Activated T-cell treated with anti-CD3 and anti-CD28 coated beads, Interleukin-2, amount 50 U/mL, for 72 hours (primary cell): ENCODE measurements around the gene WNK1. TPM values are rescaled to one million over a fixed set of nuclear protein-coding genes. Genes with fewer than 3 reads are reported as not detected.
A peak's percentile ranks its signal among the peaks of the same experiment; 100 is the strongest.
"Not testable (repeated sequence)": the region's sequence is repeated elsewhere in the genome, so short reads cannot be mapped to it uniquely, and the experiment has no call there.

ENCODE experiments used
- ATAC-seq, 2 donors: fragments of 150-1000 bp; cut with Tn5 transposase; replicated peaks in 1 of 2; 2 replicates each; pipeline ENCODE4 v1.10.0; 2021; ENCODE audit warnings: moderate library complexity in 2 of 2, mild to moderate bottlenecking in 1 of 2
- DNase-seq, 2 donors: peaks; one replicate each; pipeline ENCODE4 v3.0.0; 2021 to 2022; ENCODE audit warnings: mixed read lengths in 1 of 2
- H3K27ac Mint-ChIP-seq: one replicate; pipeline ENCODE4 v1.8.0; 2022; ENCODE audit warnings: mild to moderate bottlenecking, moderate library complexity, mixed read lengths
- H3K27me3 Mint-ChIP-seq: one replicate; pipeline ENCODE4 v1.8.0; 2022; ENCODE audit warnings: low read depth, mixed read lengths
- H3K36me3 Mint-ChIP-seq, 2 donors: one replicate each; pipeline ENCODE4 v1.8.0; 2022; ENCODE audit warnings: mixed read lengths in 2 of 2, mild to moderate bottlenecking in 1 of 2; ENCODE audit not compliant: insufficient read depth in 2 of 2
- H3K4me1 Mint-ChIP-seq: one replicate; pipeline ENCODE4 v1.8.0; 2022; ENCODE audit warnings: low read depth, mixed read lengths
- H3K4me3 Mint-ChIP-seq, 2 donors: one replicate each; pipeline ENCODE4 v1.8.0; 2022; ENCODE audit warnings: mild to moderate bottlenecking in 2 of 2, mixed read lengths in 2 of 2, moderate library complexity in 2 of 2
- H3K9me3 Mint-ChIP-seq, 2 donors: one replicate each; pipeline ENCODE4 v1.8.0; 2022; ENCODE audit warnings: mixed read lengths in 2 of 2
- total RNA-seq, 2 donors: library from RNA; stranded (reverse); gene quantifications; one replicate each; pipeline ENCODE4 v1.2.3, GENCODE V29; 2022

The WNK1 gene
- total RNA-seq, 2 donors from 2014 or later = 177 to 213 TPM

GRCh38 chr12:775973-776771, 23.8 kb downstream of the WNK1 start:
- not testable (repeated sequence) for DNase-seq, H3K9me3 Mint-ChIP-seq, H3K36me3 Mint-ChIP-seq, H3K27me3 Mint-ChIP-seq, ATAC-seq
- H3K4me1 Mint-ChIP-seq = peaks cover 93% of the 10 kb centered on the region
- H3K4me3 Mint-ChIP-seq = peak overlapping the region; percentile 12 to 65
- H3K27ac Mint-ChIP-seq = peak overlapping the region; percentile 64

- H3K9me3 Mint-ChIP-seq, DNase-seq, H3K27me3 Mint-ChIP-seq, H3K36me3 Mint-ChIP-seq: not testable (repeated sequence)
- ATAC-seq = peak in 1 of 2 donors; percentile 39
- Mint-ChIP-seq H3K4me3 (peak overlapping the region in 1 of 2 donors; percentile 62), H3K4me1 (peaks cover 90% of the 10 kb centered on the region), H3K27ac (peak overlapping the region; percentile 86)
These were observed 24.5 kb downstream of the WNK1 start for GRCh38 chr12:776772-777373.

GRCh38 chr12:777550-778047, 25.2 kb downstream of the WNK1 start:
- DNase-seq (no peak), ATAC-seq (no peak)
- H3K4me3 Mint-ChIP-seq = peak overlapping the region in 1 of 2 donors; percentile 45
- H3K27me3 Mint-ChIP-seq = no peaks in the 10 kb centered on the region
- H3K9me3 Mint-ChIP-seq = no peaks in the 10 kb centered on the region
- H3K27ac Mint-ChIP-seq = peak overlapping the region; percentile 87
- peaks cover 0 to 4% of the 10 kb centered on the region in 2 donors for H3K36me3 Mint-ChIP-seq
- peaks cover 92% of the 10 kb centered on the region for H3K4me1 Mint-ChIP-seq

DNA sequence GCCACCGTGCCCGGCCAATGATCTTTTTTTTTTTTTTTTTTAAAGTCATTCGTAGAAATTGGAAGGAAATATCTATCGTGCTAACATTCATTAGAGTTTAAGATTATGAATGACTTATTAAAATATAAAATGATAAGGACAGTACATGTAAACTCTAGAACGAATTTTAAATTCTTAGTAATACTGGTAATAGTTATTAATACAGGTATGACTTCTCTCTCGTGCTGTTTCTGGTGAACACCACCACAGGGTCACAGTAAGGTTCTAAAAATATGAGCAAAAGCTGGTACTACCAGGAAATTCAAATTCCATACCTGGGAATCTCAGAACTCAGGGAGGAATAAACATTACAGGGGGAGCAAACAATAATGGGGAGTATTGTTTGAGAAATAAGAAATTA, 26.2 kb downstream of the WNK1 start:
- H3K27ac Mint-ChIP-seq = peak overlapping the region; percentile 87
- peaks cover 0 to 4% of the 10 kb centered on the region in 2 donors for H3K36me3 Mint-ChIP-seq
- H3K9me3 Mint-ChIP-seq = no peaks in the 10 kb centered on the region
- H3K27me3 Mint-ChIP-seq = no peaks in the 10 kb centered on the region
- H3K4me1 Mint-ChIP-seq = peaks cover 83% of the 10 kb centered on the region
- no peak for ATAC-seq
- H3K4me3 Mint-ChIP-seq = peak overlapping the region; percentile 87 to 92
- no peak for DNase-seq

- Mint-ChIP-seq H3K9me3 (no peaks in the 10 kb centered on the region), H3K27me3 (no peaks in the 10 kb centered on the region), H3K4me1 (peaks cover 79% of the 10 kb centered on the region), H3K4me3 (peak overlapping the region; percentile 87 to 92), H3K36me3 (peaks cover 0 to 4% of the 10 kb centered on the region in 2 donors), H3K27ac (peak overlapping the region; percentile 97)
- ATAC-seq (peak; percentile 27 to 49), DNase-seq (no peak)
These were observed 27.7 kb downstream of the WNK1 start for GRCh38 chr12:779745-780734.

GRCh38 chr12:780750-781379, 28.5 kb downstream of the WNK1 start:
- peak overlapping the region; percentile 20 to 92 for H3K4me3 Mint-ChIP-seq
- ATAC-seq (peak; percentile 74 to 79), DNase-seq (no peak)
- peaks cover 78% of the 10 kb centered on the region for H3K4me1 Mint-ChIP-seq
- H3K27ac Mint-ChIP-seq = peak overlapping the region; percentile 97
- peaks cover 0 to 5% of the 10 kb centered on the region in 2 donors for H3K36me3 Mint-ChIP-seq
- no peaks in the 10 kb centered on the region for H3K27me3 Mint-ChIP-seq
- H3K9me3 Mint-ChIP-seq = no peaks in the 10 kb centered on the region

GRCh38 chr12:785706-786105, 33.3 kb downstream of the WNK1 start:
- H3K27me3 Mint-ChIP-seq = no peaks in the 10 kb centered on the region
- peaks cover 67% of the 10 kb centered on the region for H3K4me1 Mint-ChIP-seq
- ATAC-seq (no peak), DNase-seq (no peak)
- H3K27ac Mint-ChIP-seq = no peak overlapping the region
- no peaks in the 10 kb centered on the region for H3K9me3 Mint-ChIP-seq
- H3K36me3 Mint-ChIP-seq = peaks cover 0 to 1% of the 10 kb centered on the region in 2 donors
- no peak overlapping the region for H3K4me3 Mint-ChIP-seq

DNA sequence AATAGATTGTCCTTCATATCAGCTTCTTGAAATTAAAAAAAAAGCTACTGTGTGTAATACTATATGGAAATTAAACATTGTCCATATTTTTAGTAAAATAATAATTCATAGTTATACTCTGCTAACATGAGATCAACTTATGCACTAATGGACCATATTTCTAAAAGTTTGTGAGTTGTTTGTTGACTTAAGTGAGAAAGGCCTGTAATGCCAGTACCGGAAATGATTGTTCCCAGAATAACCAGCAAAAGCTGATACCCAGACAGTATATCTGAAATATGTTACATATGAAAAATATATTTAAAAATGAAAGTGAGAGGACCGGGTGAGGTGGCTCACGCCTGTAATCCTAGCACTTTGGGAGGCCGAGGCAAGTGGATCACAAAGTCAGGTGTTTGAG, 35.9 kb downstream of the WNK1 start:
- Mint-ChIP-seq H3K27me3 (no peaks in the 10 kb centered on the region), H3K4me1 (peaks cover 74% of the 10 kb centered on the region), H3K27ac (peak overlapping the region; percentile 40), H3K9me3 (no peaks in the 10 kb centered on the region), H3K4me3 (peak overlapping the region in 1 of 2 donors; percentile 32), H3K36me3 (peaks cover 0 to 4% of the 10 kb centered on the region in 2 donors)
- DNase-seq = no peak
- no peak for ATAC-seq

DNA sequence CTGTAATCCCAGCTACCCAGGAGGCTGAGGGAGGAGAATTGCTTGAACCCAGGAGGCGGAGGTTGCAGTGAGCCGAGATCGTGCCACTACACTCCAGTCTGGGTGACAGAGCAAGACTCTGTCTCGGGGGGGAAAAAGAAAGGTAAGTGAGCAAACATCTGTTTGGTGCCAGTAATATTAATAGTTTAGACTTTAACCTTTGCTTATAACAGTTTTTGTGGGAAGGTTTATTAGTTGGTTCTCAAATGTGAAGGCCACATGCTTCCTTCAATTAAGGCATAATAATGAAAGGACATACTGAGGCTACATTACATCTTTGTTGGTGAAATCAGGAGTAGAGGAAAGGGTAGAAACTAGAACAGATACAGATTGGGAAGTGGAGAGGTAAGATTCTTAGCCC, 36.4 kb downstream of the WNK1 start:
- DNase-seq, ATAC-seq, H3K27me3 Mint-ChIP-seq, H3K36me3 Mint-ChIP-seq, H3K9me3 Mint-ChIP-seq: not testable (repeated sequence)
- Mint-ChIP-seq H3K4me3 (peak overlapping the region in 1 of 2 donors; percentile 32), H3K4me1 (peaks cover 79% of the 10 kb centered on the region), H3K27ac (peak overlapping the region; percentile 40)

GRCh38 chr12:789852-790563, 37.6 kb downstream of the WNK1 start:
- no peaks in the 10 kb centered on the region for H3K9me3 Mint-ChIP-seq
- H3K4me1 Mint-ChIP-seq = peaks cover 85% of the 10 kb centered on the region
- H3K27me3 Mint-ChIP-seq = no peaks in the 10 kb centered on the region
- H3K27ac Mint-ChIP-seq = peak overlapping the region; percentile 58
- peak; percentile 25 to 59 for ATAC-seq
- H3K4me3 Mint-ChIP-seq = peak overlapping the region in 1 of 2 donors; percentile 69
- H3K36me3 Mint-ChIP-seq = peaks cover 0 to 4% of the 10 kb centered on the region in 2 donors
- DNase-seq = no peak

GRCh38 chr12:790608-791007, 38.2 kb downstream of the WNK1 start:
- ATAC-seq (no peak), DNase-seq (no peak)
- peak overlapping the region; percentile 43 for H3K27ac Mint-ChIP-seq
- no peaks in the 10 kb centered on the region for H3K9me3 Mint-ChIP-seq
- H3K36me3 Mint-ChIP-seq = peaks cover 0 to 4% of the 10 kb centered on the region in 2 donors
- H3K4me1 Mint-ChIP-seq = peaks cover 86% of the 10 kb centered on the region
- peak overlapping the region in 1 of 2 donors; percentile 52 for H3K4me3 Mint-ChIP-seq
- no peaks in the 10 kb centered on the region for H3K27me3 Mint-ChIP-seq

DNA sequence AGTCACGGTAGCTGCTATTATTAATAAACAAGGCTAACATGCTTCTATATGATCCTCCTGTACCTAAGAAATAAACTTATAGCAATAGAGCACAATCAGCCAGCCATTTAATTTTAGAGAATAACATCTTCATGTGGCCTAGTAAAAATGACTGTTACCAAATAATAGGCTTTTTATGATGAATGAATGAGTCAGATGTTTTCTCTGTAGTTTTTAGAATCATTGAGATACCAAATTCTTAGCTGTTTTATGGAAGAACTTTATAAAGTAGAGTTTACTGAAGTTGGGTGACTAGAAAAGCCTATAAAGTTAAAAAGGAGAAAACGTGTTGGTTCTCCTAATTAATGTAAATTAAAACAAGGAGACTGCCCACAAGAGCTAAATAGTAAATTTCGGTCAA, 40.7 kb downstream of the WNK1 start:
- no peaks in the 10 kb centered on the region for H3K27me3 Mint-ChIP-seq
- peaks cover 1 to 3% of the 10 kb centered on the region in 2 donors for H3K36me3 Mint-ChIP-seq
- H3K27ac Mint-ChIP-seq = peak overlapping the region; percentile 98
- no peaks in the 10 kb centered on the region for H3K9me3 Mint-ChIP-seq
- H3K4me3 Mint-ChIP-seq = peak overlapping the region in 1 of 2 donors; percentile 84
- DNase-seq (no peak), ATAC-seq (no peak)
- H3K4me1 Mint-ChIP-seq = peaks cover 94% of the 10 kb centered on the region
